HEK293 (cell line): ENCODE results near the gene ZDHHC3.

Experiments
- CTCF ChIA-PET: fragments of 350-600 bp; formaldehyde crosslinking; extraction: SDS; loops from one replicate; lab custom pipeline; 2021; ENCODE audit warnings: antibody characterized with exemption; lab: Yijun Ruan, JAX
- POLR2A ChIA-PET: fragments of 300-600 bp; formaldehyde crosslinking; extraction: SDS; loops from one replicate; lab custom pipeline; 2020; ENCODE audit warnings: antibody characterized with exemption, inconsistent platforms; lab: Yijun Ruan, JAX
- H3K27ac ChIP-seq: fragments of 200-500 bp; sonication (Bioruptor generic); 2 replicates; pipeline ENCODE4 v1.5.1; 2014; ENCODE audit warnings: low read depth, low read length, control low read depth, inconsistent platforms; ENCODE audit errors: extremely low read depth
- H3K36me3 ChIP-seq, 2 experiments: fragments of 200-500 bp in 1 of 2; sonication (Bioruptor generic) in 1 of 2; 1 replicate in 1 of 2; 2 replicates in 1 of 2; pipeline ENCODE4 v1.5.1; 2014 to 2017; ENCODE audit warnings: inconsistent platforms in 2 of 2, low read length in 2 of 2; ENCODE audit not compliant: control insufficient read depth in 2 of 2, insufficient read depth in 1 of 2
- H3K4me1 ChIP-seq: fragments of 200-500 bp; sonication (Bioruptor generic); 2 replicates; pipeline ENCODE4 v1.5.1; 2014; ENCODE audit warnings: mild to moderate bottlenecking, low read length, inconsistent platforms; ENCODE audit not compliant: control insufficient read depth, insufficient read depth
- H3K4me3 ChIP-seq: 2 replicates; pipeline ENCODE4 v1.5.1; 2011; ENCODE audit warnings: low read depth, mild to moderate bottlenecking, control low read depth, low read length, moderate library complexity
- H3K9me3 ChIP-seq: fragments of 200-500 bp; sonication (Bioruptor generic); 2 replicates; pipeline ENCODE4 v1.5.1; 2014; ENCODE audit warnings: low read depth, low read length, inconsistent platforms; ENCODE audit not compliant: control insufficient read depth, insufficient read depth
- FEZF1 ChIP-seq: fragments of 450-650 bp; formaldehyde crosslinking; IDR thresholded peaks from 2 replicates; pipeline ENCODE4 v1.5.1; 2016; ENCODE audit warnings: missing biosample characterization, missing genetic modification characterization
- GLIS1 ChIP-seq: fragments of 450-650 bp; formaldehyde crosslinking; IDR thresholded peaks from 2 replicates; pipeline ENCODE4 v1.5.1; 2016; ENCODE audit warnings: missing biosample characterization, missing genetic modification characterization
- PRDM4 ChIP-seq: fragments of 450-650 bp; formaldehyde crosslinking; IDR thresholded peaks from 2 replicates; pipeline ENCODE4 v1.5.1; 2017; ENCODE audit warnings: missing biosample characterization, missing genetic modification characterization
- REST ChIP-seq: fragments of 450-650 bp; formaldehyde crosslinking; IDR thresholded peaks from 2 replicates; pipeline ENCODE4 v1.5.1; 2016; ENCODE audit warnings: missing biosample characterization, missing genetic modification characterization
- SP2 ChIP-seq: fragments of 450-650 bp; formaldehyde crosslinking; IDR thresholded peaks from 2 replicates; pipeline ENCODE4 v1.5.1; 2016; ENCODE audit warnings: missing biosample characterization, missing genetic modification characterization
- TRIM28 ChIP-seq: IDR thresholded peaks from 2 replicates; pipeline ENCODE4 v1.6.1; 2011; ENCODE audit warnings: low read length, control low read depth, borderline replicate concordance
- YY1 ChIP-seq: fragments of 450-650 bp; formaldehyde crosslinking; IDR thresholded peaks from 2 replicates; pipeline ENCODE4 v1.5.1; 2018; ENCODE audit warnings: missing biosample characterization, missing genetic modification characterization
- ZBTB26 ChIP-seq: fragments of 450-650 bp; formaldehyde crosslinking; optimal IDR thresholded peaks from 2 replicates; pipeline ENCODE3; 2016; ENCODE audit warnings: missing biosample characterization, mild to moderate bottlenecking, missing genetic modification characterization
- ZFP41 ChIP-seq: fragments of 450-650 bp; formaldehyde crosslinking; IDR thresholded peaks from 2 replicates; pipeline ENCODE4 v1.5.1; 2016; ENCODE audit warnings: missing biosample characterization, missing genetic modification characterization, borderline replicate concordance
- ZNF10 ChIP-seq: fragments of 450-650 bp; formaldehyde crosslinking; IDR thresholded peaks from 2 replicates; pipeline ENCODE4 v1.5.1; 2017; ENCODE audit warnings: missing biosample characterization, missing genetic modification characterization
- ZNF112 ChIP-seq: fragments of 450-650 bp; formaldehyde crosslinking; IDR thresholded peaks from 2 replicates; pipeline ENCODE4 v1.5.0; 2017; ENCODE audit warnings: missing biosample characterization, missing genetic modification characterization
- ZNF155 ChIP-seq: fragments of 450-650 bp; formaldehyde crosslinking; IDR thresholded peaks from 2 replicates; pipeline ENCODE4 v1.5.1; 2016; ENCODE audit warnings: missing biosample characterization, missing genetic modification characterization
- ZNF184 ChIP-seq: fragments of 450-650 bp; IDR thresholded peaks from 2 replicates; pipeline ENCODE4 v1.5.1; 2018; ENCODE audit warnings: missing biosample characterization, mild to moderate bottlenecking, missing genetic modification characterization
- ZNF202 ChIP-seq: fragments of 450-650 bp; formaldehyde crosslinking; IDR thresholded peaks from 2 replicates; pipeline ENCODE4 v1.5.1; 2016; ENCODE audit warnings: missing biosample characterization, missing genetic modification characterization, borderline replicate concordance
- ZNF518A ChIP-seq: fragments of 450-650 bp; formaldehyde crosslinking; conservative IDR thresholded peaks from 2 replicates; pipeline ENCODE4 v1.5.1; 2016; ENCODE audit warnings: low read depth, missing biosample characterization, missing genetic modification characterization
- ZNF777 ChIP-seq: fragments of 450-650 bp; formaldehyde crosslinking; IDR thresholded peaks from 2 replicates; pipeline ENCODE4 v1.5.1; 2017; ENCODE audit warnings: missing biosample characterization, missing genetic modification characterization, borderline replicate concordance
- ZNF785 ChIP-seq: fragments of 450-650 bp; formaldehyde crosslinking; IDR thresholded peaks from 2 replicates; pipeline ENCODE4 v1.5.1; 2016; ENCODE audit warnings: missing biosample characterization, missing genetic modification characterization
- ZSCAN16 ChIP-seq: fragments of 450-650 bp; formaldehyde crosslinking; IDR thresholded peaks from 2 replicates; pipeline ENCODE4 v1.5.1; 2016; ENCODE audit warnings: missing biosample characterization, missing genetic modification characterization

The ZDHHC3 gene

GRCh38 chr3:45017821-45018220 lies 41.8 kb upstream of the ZDHHC3 start:
- POLR2A ChIA-PET: no interaction called here
- CTCF ChIA-PET: no interaction called here
- no peaks in the 10 kb centered on the region for H3K4me1 ChIP-seq
- no peaks in the 10 kb centered on the region for H3K9me3 ChIP-seq
- H3K4me3 ChIP-seq: no peak overlapping the region
- TF ChIP-seq TRIM28 (no peak), FEZF1 (tag by site-specific recombination) (no peak), ZNF155 (tag by site-specific recombination) (no peak), ZNF518A (no peak), ZNF10 (tag by site-specific recombination) (no peak)
- H3K27ac ChIP-seq: no peak overlapping the region
- peaks cover 0 to 22% of the 10 kb centered on the region in 2 experiments; a peak in 1 of 3 replicates for H3K36me3 ChIP-seq

GRCh38 chr3:45016916-45017315 lies 40.9 kb upstream of the ZDHHC3 start:
- peaks cover 0 to 28% of the 10 kb centered on the region in 2 experiments; a peak in 1 of 3 replicates for H3K36me3 ChIP-seq
- H3K4me3 ChIP-seq: no peak overlapping the region
- no peaks in the 10 kb centered on the region for H3K9me3 ChIP-seq
- H3K27ac ChIP-seq: no peak overlapping the region
- ChIA-PET CTCF (no interaction called here), POLR2A (no interaction called here)
- no peaks in the 10 kb centered on the region for H3K4me1 ChIP-seq
- no peak for TF ChIP-seq ZNF777 (tag by site-specific recombination)
- TF ChIP-seq ZNF112 (tag by site-specific recombination): no peak
- no peak for TF ChIP-seq PRDM4 (tag by site-specific recombination)
- TF ChIP-seq ZNF202 (tag by site-specific recombination): no peak
- TF ChIP-seq ZSCAN16 (tag by site-specific recombination): no peak
- no peak for TF ChIP-seq SP2 (tag by site-specific recombination)

GRCh38 chr3:45012577-45012976 lies 36.6 kb upstream of the ZDHHC3 start:
- POLR2A ChIA-PET: no interaction called here
- Histone ChIP-seq H3K27ac (no peak overlapping the region), H3K4me1 (no peaks in the 10 kb centered on the region), H3K36me3 (peaks cover 0 to 45% of the 10 kb centered on the region in 2 experiments; a peak in 1 of 3 replicates), H3K9me3 (no peaks in the 10 kb centered on the region)
- CTCF ChIA-PET: no interaction called here
- TF ChIP-seq ZNF785 (tag by site-specific recombination) (no peak), REST (tag by site-specific recombination) (no peak), GLIS1 (tag by site-specific recombination) (no peak), ZNF184 (tag by site-specific recombination) (no peak), YY1 (tag by site-specific recombination) (no peak), ZBTB26 (tag by site-specific recombination) (no peak), ZFP41 (tag by site-specific recombination) (no peak)
- TF ChIP-seq, all 188 proteins: peak for 0
- H3K4me3 ChIP-seq: no peak overlapping the region
